Measurements from ENCODE around the gene TSPO. TPM values are rescaled to one million over a fixed set of nuclear protein-coding genes. Genes with fewer than 3 reads are reported as not detected.

TSPO gene
- total RNA-seq, 6 experiments from 2014 or later = 325 to 442 (median 361) TPM

- TF ChIP-seq, protein P1, sequence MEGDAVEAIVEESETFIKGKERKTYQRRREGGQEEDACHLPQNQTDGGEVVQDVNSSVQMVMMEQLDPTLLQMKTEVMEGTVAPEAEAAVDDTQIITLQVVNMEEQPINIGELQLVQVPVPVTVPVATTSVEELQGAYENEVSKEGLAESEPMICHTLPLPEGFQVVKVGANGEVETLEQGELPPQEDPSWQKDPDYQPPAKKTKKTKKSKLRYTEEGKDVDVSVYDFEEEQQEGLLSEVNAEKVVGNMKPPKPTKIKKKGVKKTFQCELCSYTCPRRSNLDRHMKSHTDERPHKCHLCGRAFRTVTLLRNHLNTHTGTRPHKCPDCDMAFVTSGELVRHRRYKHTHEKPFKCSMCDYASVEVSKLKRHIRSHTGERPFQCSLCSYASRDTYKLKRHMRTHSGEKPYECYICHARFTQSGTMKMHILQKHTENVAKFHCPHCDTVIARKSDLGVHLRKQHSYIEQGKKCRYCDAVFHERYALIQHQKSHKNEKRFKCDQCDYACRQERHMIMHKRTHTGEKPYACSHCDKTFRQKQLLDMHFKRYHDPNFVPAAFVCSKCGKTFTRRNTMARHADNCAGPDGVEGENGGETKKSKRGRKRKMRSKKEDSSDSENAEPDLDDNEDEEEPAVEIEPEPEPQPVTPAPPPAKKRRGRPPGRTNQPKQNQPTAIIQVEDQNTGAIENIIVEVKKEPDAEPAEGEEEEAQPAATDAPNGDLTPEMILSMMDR (IDR thresholded peaks at IDR 0.05) = no peak
- H3K36me3 Mint-ChIP-seq (ENCODE audit: low read depth) = peaks cover 3% of the 10 kb centered on the region; the same call in 1 of the 2 replicates
- no peak overlapping the region for H3K27ac Mint-ChIP-seq
- DNase-seq = no peak
- peak overlapping the region; percentile 42; the same call in 1 of the 2 replicates for H3K4me3 Mint-ChIP-seq
- no peaks in the 10 kb centered on the region for H3K9me3 Mint-ChIP-seq
- H3K27me3 Mint-ChIP-seq (ENCODE audit: insufficient read depth) = peaks cover 4% of the 10 kb centered on the region
- peaks cover 18% of the 10 kb centered on the region for H3K4me1 Mint-ChIP-seq (ENCODE audit: low read depth)
These were observed 2.5 kb downstream of the TSPO start for GRCh38 chr22:43153899-43154298.

DNA sequence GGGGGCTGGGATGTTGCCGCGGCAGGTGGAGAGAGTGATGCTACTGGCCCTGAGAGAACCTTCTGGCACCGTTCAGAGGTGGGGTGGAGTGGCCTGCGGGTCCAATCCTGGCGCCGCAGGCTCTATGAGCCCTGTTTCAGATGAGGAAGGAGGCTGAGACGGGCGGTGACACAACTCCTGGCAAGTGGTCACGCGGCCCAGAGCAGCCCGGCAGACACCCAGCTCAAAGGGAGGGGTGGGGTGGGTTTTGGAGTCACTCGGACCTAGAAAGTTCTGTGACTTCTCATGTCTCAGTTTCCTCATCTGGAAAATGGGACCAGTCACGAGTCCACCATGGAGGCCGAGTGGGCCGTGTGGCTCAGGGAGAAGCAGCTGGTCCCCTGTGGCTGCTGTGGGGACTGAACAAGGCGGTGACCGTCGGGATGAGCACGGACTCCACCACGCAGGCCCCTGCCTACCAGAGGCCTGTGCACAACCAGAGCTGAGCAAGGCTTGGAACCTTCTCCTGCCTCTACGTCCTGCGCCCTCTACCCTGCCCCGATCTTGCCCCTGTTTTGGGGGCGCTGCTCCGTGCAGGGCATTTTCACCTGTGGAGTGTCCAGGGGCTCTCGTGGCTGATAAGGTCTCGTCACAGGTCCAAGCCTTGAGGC, 3.7 kb downstream of the TSPO start:
- Mint-ChIP-seq H3K27ac (no peak overlapping the region), H3K9me3 (no peaks in the 10 kb centered on the region), H3K36me3 (ENCODE audit: low read depth) (peaks cover 3% of the 10 kb centered on the region; the same call in 1 of the 2 replicates), H3K4me3 (no peak overlapping the region), H3K4me1 (ENCODE audit: low read depth) (peaks cover 18% of the 10 kb centered on the region), H3K27me3 (ENCODE audit: insufficient read depth) (peaks cover 4% of the 10 kb centered on the region)
- DNase-seq = no peak
- TF ChIP-seq, protein P1 (IDR thresholded peaks at IDR 0.05) = no peak

GRCh38 chr22:43155789-43156188, 4.4 kb downstream of the TSPO start:
- Mint-ChIP-seq H3K27ac (no peak overlapping the region), H3K9me3 (no peaks in the 10 kb centered on the region), H3K27me3 (ENCODE audit: insufficient read depth) (peaks cover 4% of the 10 kb centered on the region), H3K36me3 (ENCODE audit: low read depth) (peaks cover 3% of the 10 kb centered on the region; the same call in 1 of the 2 replicates), H3K4me1 (ENCODE audit: low read depth) (peaks cover 16% of the 10 kb centered on the region), H3K4me3 (no peak overlapping the region)
- no peak for DNase-seq
- TF ChIP-seq, protein P1 (IDR thresholded peaks at IDR 0.05) = no peak

- no peak for DNase-seq
- H3K27ac Mint-ChIP-seq = no peak overlapping the region
These were observed 5.1 kb downstream of the TSPO start for GRCh38 chr22:43156413-43156812.

GRCh38 chr22:43157874-43158546, 6.7 kb downstream of the TSPO start:
- peaks cover 9% of the 10 kb centered on the region for H3K4me1 Mint-ChIP-seq (ENCODE audit: low read depth)
- H3K27me3 Mint-ChIP-seq (ENCODE audit: insufficient read depth) = peaks cover 2% of the 10 kb centered on the region
- TF ChIP-seq, protein P1 (IDR thresholded peaks at IDR 0.05) = no peak
- DNase-seq = no peak
- H3K4me3 Mint-ChIP-seq = no peak overlapping the region
- peaks cover 3% of the 10 kb centered on the region; the same call in 1 of the 2 replicates for H3K36me3 Mint-ChIP-seq (ENCODE audit: low read depth)
- no peaks in the 10 kb centered on the region for H3K9me3 Mint-ChIP-seq
- no peak overlapping the region for H3K27ac Mint-ChIP-seq

More at GRCh38 chr22:43156413-43156812, 5.1 kb downstream of the TSPO start:
- H3K4me1 Mint-ChIP-seq (ENCODE audit: low read depth) = peaks cover 12% of the 10 kb centered on the region
- TF ChIP-seq, protein P1 (IDR thresholded peaks at IDR 0.05) = no peak
- H3K36me3 Mint-ChIP-seq (ENCODE audit: low read depth) = peaks cover 3% of the 10 kb centered on the region; the same call in 1 of the 2 replicates
- H3K4me3 Mint-ChIP-seq = no peak overlapping the region
- H3K27me3 Mint-ChIP-seq (ENCODE audit: insufficient read depth) = peaks cover 2% of the 10 kb centered on the region; the same call in 1 of the 2 replicates
- no peaks in the 10 kb centered on the region for H3K9me3 Mint-ChIP-seq
